Prostate gland (tissue), 2 donors: ENCODE results near the gene NOX5. TPM values are rescaled to one million over a fixed set of nuclear protein-coding genes. Genes with fewer than 3 reads are reported as not detected.
"Not testable (repeated sequence)": the region's sequence is repeated elsewhere in the genome, so short reads cannot be mapped to it uniquely, and the experiment has no call there.

ENCODE experiments used
- DNase-seq: peaks from one replicate; pipeline ENCODE4 v3.0.0-alpha.2; 2019; ENCODE audit warnings: low spot score
- H3K27ac ChIP-seq, 2 donors: fragments of 200-600 bp; sonication (generic); 2 replicates each; pipeline ENCODE4 v1.5.1; 2017 to 2019
- H3K27me3 ChIP-seq: fragments of 200-600 bp; sonication (generic); replicated peaks from 2 replicates; pipeline ENCODE4 v1.5.1; 2019; ENCODE audit not compliant: insufficient read depth
- H3K36me3 ChIP-seq, 2 donors: fragments of 200-600 bp; sonication (generic); 1 replicate in 1 of 2; 2 replicates in 1 of 2; pipeline versions ENCODE4 v1.5.1 to v1.8.1; 2017 to 2019
- H3K4me1 ChIP-seq: fragments of 200-600 bp; sonication (generic); replicated peaks from 2 replicates; pipeline ENCODE4 v1.5.1; 2019
- H3K4me3 ChIP-seq, 2 donors: fragments of 200-600 bp; sonication (generic); 2 replicates each; pipeline ENCODE4 v1.5.1; 2017 to 2019
- H3K9me3 ChIP-seq: fragments of 200-600 bp; sonication (generic); 2 replicates; pipeline ENCODE4 v1.5.1; 2017
- POLR2A ChIP-seq: fragments of 450-650 bp; IDR thresholded peaks from one replicate; pipeline ENCODE4 v1.6.1; 2016; ENCODE audit warnings: antibody characterized with exemption, mild to moderate bottlenecking
- POLR2AphosphoS5 ChIP-seq: sonication (generic); formaldehyde crosslinking; IDR thresholded peaks from one replicate; pipeline ENCODE4 v1.6.1; 2017; ENCODE audit warnings: antibody characterized with exemption
- WGBS: methylation state at CpG from one replicate; pipeline ENCODE4 v1.1.5; 2018; 5-methylcytosine and 5-hydroxymethylcytosine counted together
- intact Hi-C: fragments of 100-400 bp; cut with DNase I; formaldehyde crosslinking; loops from one replicate; pipeline ENCODE4 v1.14.2; 2022
- total RNA-seq, 2 donors: library from RNA; depleted of rRNA; stranded (reverse); fragments of >200 nt; gene quantifications; one replicate each; pipeline ENCODE4 v1.1.0, GENCODE V29; 2016
- TF ChIP-seq, protein P1 (sequence below), 4 experiments: fragments of 200-600 bp in 2 of 4; fragments of 450-650 bp in 2 of 4; sonication (generic) in 2 of 4; IDR thresholded peaks; 1 replicate in 3 of 4; 2 replicates in 1 of 4; pipeline ENCODE4 v1.5.1; 2016 to 2019; ENCODE audit warnings: antibody characterized with exemption in 4 of 4, mild to moderate bottlenecking in 2 of 4, moderate library complexity in 2 of 4

Gene NOX5
- total RNA-seq, 2 donors from 2014 or later: 0.05 to 5.8 TPM

DNA sequence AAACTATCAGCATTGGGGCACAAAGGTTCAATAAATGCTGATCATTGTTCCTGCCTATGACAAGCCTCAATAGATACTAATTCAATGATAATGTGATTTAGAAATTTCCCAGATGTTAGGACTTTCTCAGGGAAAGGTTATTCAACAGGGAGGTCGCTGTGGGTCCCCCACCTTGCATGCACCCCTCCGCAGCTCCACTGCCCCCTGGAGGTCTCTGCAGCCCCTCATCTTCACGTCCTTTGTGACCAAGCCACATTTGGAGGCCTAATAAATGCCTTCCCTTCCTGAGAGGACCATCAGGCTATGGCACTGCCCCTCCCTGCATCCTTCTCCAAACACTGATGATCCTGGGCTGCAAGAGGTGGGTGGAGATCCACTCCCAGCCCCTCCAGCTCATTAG, 50.2 kb downstream of the NOX5 start:
- TF ChIP-seq POLR2A (no peak), POLR2AphosphoS5 (no peak)
- TF ChIP-seq, protein P1, sequence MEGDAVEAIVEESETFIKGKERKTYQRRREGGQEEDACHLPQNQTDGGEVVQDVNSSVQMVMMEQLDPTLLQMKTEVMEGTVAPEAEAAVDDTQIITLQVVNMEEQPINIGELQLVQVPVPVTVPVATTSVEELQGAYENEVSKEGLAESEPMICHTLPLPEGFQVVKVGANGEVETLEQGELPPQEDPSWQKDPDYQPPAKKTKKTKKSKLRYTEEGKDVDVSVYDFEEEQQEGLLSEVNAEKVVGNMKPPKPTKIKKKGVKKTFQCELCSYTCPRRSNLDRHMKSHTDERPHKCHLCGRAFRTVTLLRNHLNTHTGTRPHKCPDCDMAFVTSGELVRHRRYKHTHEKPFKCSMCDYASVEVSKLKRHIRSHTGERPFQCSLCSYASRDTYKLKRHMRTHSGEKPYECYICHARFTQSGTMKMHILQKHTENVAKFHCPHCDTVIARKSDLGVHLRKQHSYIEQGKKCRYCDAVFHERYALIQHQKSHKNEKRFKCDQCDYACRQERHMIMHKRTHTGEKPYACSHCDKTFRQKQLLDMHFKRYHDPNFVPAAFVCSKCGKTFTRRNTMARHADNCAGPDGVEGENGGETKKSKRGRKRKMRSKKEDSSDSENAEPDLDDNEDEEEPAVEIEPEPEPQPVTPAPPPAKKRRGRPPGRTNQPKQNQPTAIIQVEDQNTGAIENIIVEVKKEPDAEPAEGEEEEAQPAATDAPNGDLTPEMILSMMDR (IDR thresholded peaks at IDR 0.05): no peak
- no peaks in the 10 kb centered on the region for H3K9me3 ChIP-seq
- H3K27ac ChIP-seq: no peak overlapping the region
- DNase-seq: no peak
- H3K36me3 ChIP-seq: no peaks in the 10 kb centered on the region
- H3K4me3 ChIP-seq: no peak overlapping the region
- H3K27me3 ChIP-seq: no peaks in the 10 kb centered on the region
- 84% methylated on average over 3 of the region's 3 CpGs for WGBS
- intact Hi-C loops: no loop called here
- no peaks in the 10 kb centered on the region for H3K4me1 ChIP-seq

DNA sequence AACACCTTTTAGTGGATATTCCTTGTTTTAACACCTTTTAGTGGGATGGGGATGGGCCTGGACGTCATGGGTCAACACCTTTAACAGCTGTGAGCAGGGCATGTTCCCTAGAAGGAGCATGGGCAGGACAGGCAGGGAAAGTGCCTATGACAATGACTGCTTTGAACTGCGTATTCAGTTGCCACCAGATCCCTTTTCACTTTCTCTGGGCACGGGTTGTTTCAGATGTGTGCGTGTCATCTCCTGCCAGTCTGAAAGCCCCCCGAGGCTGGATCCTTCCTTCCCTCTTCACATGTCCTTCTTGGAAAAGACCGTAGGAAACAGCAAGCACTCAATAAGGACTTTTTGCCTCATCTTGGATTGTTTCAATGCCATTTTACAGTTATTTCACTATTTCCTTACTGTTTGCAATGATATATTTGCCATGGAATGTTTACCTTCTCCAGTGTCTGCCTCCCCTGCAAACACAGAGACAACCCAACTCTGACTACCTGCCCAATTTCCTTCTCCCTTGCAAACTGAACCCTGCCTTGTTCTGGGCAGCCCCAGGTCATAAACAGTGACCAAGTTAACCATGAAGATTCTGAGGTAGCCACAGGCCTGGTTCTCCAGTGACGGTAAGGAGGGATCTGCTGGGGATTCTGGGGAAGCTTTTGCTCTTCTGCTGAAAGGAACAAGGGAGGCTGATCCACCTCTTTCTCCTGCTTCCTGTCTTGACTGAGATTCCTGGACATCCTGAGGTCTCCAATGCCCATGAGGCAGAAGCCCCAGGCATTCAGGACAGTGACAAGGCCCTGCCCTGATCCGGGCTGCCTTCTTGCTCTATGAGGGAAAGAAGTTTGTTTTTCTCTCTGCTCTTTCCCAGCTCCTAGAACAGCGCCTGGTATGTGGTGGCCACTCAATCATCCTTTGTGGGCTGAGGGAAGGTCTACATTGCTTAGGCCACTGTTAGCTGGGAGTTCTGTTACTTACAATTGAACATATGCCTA, 51.8 kb downstream of the NOX5 start:
- H3K36me3 ChIP-seq: no peaks in the 10 kb centered on the region
- 81% methylated on average over 9 of the region's 9 CpGs for WGBS
- intact Hi-C loops: no loop called here
- H3K27ac ChIP-seq: no peak overlapping the region
- TF ChIP-seq POLR2A (no peak), POLR2AphosphoS5 (no peak)
- TF ChIP-seq, protein P1 (IDR thresholded peaks at IDR 0.05): no peak
- no peak for DNase-seq
- no peaks in the 10 kb centered on the region for H3K4me1 ChIP-seq
- H3K27me3 ChIP-seq: no peaks in the 10 kb centered on the region
- H3K9me3 ChIP-seq: no peaks in the 10 kb centered on the region
- no peak overlapping the region for H3K4me3 ChIP-seq

DNA sequence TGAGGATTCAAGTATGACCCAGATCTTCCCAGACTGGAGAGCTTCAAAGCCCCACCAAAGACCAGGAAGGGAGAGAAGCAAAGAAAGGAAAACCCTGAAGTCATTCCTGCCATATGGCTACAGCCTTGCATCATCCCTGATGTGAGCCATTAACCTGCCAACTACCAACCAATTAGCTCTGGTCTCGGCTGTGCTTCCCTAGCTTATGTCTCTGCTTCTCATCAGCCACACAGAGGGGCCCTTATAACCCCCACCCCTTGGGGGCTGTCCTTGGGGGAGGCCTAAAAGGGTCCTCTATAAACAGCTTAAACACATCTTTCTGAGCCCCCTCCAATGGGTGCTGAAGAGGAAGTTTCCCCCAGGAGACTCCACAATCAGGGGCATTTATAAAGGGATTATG, 52.8 kb downstream of the NOX5 start:
- Histone ChIP-seq H3K4me3 (no peak overlapping the region), H3K27me3 (no peaks in the 10 kb centered on the region), H3K9me3 (no peaks in the 10 kb centered on the region), H3K27ac (no peak overlapping the region), H3K36me3 (no peaks in the 10 kb centered on the region), H3K4me1 (no peaks in the 10 kb centered on the region)
- no peak for DNase-seq
- intact Hi-C loops: no loop called here
- TF ChIP-seq POLR2A (no peak), POLR2AphosphoS5 (no peak)
- TF ChIP-seq, protein P1 (IDR thresholded peaks at IDR 0.05): no peak
- WGBS: 100% methylated on average over 1 of the region's 1 CpG

DNA sequence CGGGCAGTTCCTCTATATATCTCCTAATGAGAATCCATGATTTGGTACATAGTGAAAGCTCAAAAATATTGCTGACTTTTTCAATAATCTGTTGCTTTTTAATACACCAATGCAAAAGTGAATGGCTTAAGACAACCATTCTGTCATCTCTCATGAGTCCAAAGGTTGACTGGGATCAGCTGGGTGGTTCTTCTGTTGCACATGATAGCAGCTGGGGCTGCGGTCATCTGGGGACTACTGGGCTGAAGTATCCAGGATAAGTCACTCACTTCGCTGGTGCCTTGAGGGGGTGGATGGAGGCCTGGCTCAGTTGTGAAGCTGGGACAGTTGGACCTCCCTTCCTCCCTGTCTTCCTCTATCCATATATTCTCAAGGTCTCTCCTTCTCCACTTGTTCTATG, 53.7 kb downstream of the NOX5 start:
- Histone ChIP-seq H3K4me3 (no peak overlapping the region), H3K36me3 (no peaks in the 10 kb centered on the region), H3K27me3 (no peaks in the 10 kb centered on the region), H3K27ac (no peak overlapping the region), H3K4me1 (no peaks in the 10 kb centered on the region), H3K9me3 (no peaks in the 10 kb centered on the region)
- intact Hi-C loops: no loop called here
- no peak for DNase-seq
- no peak for TF ChIP-seq POLR2A
- no peak for TF ChIP-seq POLR2AphosphoS5
- TF ChIP-seq, protein P1 (IDR thresholded peaks at IDR 0.05): no peak
- 92% methylated on average over 3 of the region's 3 CpGs for WGBS

DNA sequence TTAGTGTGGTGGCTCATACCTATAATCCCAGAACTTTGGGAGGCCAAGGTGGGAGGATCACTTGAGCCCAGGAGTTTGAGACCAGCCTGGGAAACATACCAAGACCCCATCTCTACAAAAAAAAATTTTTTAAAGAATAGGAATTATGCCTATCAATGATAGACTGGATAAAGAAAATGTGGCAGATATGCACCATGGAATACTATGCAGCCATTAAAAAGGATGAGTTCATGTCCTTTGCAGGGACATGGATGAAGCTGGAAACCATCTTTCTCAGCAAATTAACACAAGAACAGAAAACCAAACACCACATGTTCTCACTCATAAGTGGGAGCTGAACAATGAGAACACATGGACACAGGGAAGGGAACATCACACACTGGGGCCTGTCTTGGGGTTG, 54.8 kb downstream of the NOX5 start:
- H3K4me3 ChIP-seq, H3K36me3 ChIP-seq, H3K9me3 ChIP-seq, H3K4me1 ChIP-seq, H3K27me3 ChIP-seq, intact Hi-C loops, H3K27ac ChIP-seq, DNase-seq: not testable (repeated sequence)
